K562 (cell line): ENCODE measurements around the gene PAXIP1. TPM values are rescaled to one million over a fixed set of nuclear protein-coding genes. Genes with fewer than 3 reads are reported as not detected.

Experiments used
- ATAC-seq: fragments of 200-7000 bp; cut with Tn5 transposase; 3 replicates; pipeline ENCODE4 v1.9.1; 2020; ENCODE audit warnings: moderate library complexity
- BruUV-seq: library from RNA; stranded (reverse); fragments of 400-500 nt; replicated peaks from 2 replicates; lab custom pipeline; 2021; lab: Mats Ljungman, UMichigan
- CTCF ChIA-PET: fragments of 300-600 bp; formaldehyde crosslinking; extraction: SDS; loops from one replicate; lab custom pipeline; 2021; ENCODE audit warnings: low intra/inter-chr PET ratio; lab: Yijun Ruan, JAX
- POLR2A ChIA-PET: fragments of 300-600, 350-650 bp; sonication (Branson Sonifier 250); formaldehyde crosslinking; extraction: SDS; loops from one replicate; lab custom pipeline; 2021; ENCODE audit warnings: antibody characterized with exemption, inconsistent platforms; lab: Yijun Ruan, JAX
- DNase-seq, 4 experiments: peaks; one replicate each; pipeline versions ENCODE4 v3.0.0 to v3.0.0-alpha.2; 2011 to 2018; ENCODE audit warnings: low spot score in 3 of 4, mixed read lengths in 3 of 4; ENCODE audit errors: extremely low read depth in 1 of 4
- FAIRE-seq: peaks from 2 replicates; lab custom pipeline; 2011; peaks lifted over from hg19 to GRCh38; lab: Jason Lieb, UNC
- H2AFZ ChIP-seq: 2 replicates; pipeline ENCODE4 v1.6.0; 2011; ENCODE audit warnings: low read depth, low read length, control low read depth, inconsistent platforms
- H3K27ac ChIP-seq: fragments of 200-600 bp; 3 replicates; pipeline ENCODE4 v1.8.0; 2011; ENCODE audit warnings: low read depth, mild to moderate bottlenecking, control low read depth, inconsistent platforms, low read length, moderate library complexity, mixed read lengths; ENCODE audit errors: extremely low read depth
- H3K27me3 ChIP-seq, 2 experiments: fragments of 300-600 bp in 1 of 2; 2 replicates in 1 of 2; 3 replicates in 1 of 2; pipeline versions ENCODE4 v1.6.0 to v1.8.0; 2011; ENCODE audit warnings: inconsistent platforms in 2 of 2, low read length in 2 of 2, mild to moderate bottlenecking in 1 of 2, mixed read lengths in 1 of 2, moderate library complexity in 1 of 2; ENCODE audit not compliant: control insufficient read depth in 2 of 2, insufficient read depth in 2 of 2
- H3K36me3 ChIP-seq: fragments of 300-600 bp; 3 replicates; pipeline ENCODE4 v1.8.0; 2011; ENCODE audit warnings: mild to moderate bottlenecking, low read length, inconsistent platforms; ENCODE audit not compliant: control insufficient read depth, insufficient read depth
- H3K4me1 ChIP-seq, 2 experiments: fragments of 200-600 bp in 1 of 2; replicated peaks in 1 of 2; 2 replicates in 1 of 2; 3 replicates in 1 of 2; pipeline versions ENCODE4 v1.5.1 to v1.8.0; 2011; ENCODE audit warnings: inconsistent platforms in 2 of 2, low read length in 2 of 2, mild to moderate bottlenecking in 1 of 2, mixed read lengths in 1 of 2, moderate library complexity in 1 of 2; ENCODE audit not compliant: control insufficient read depth in 2 of 2, insufficient read depth in 2 of 2
- H3K4me2 ChIP-seq: 2 replicates; pipeline ENCODE4 v1.6.1; 2011; ENCODE audit warnings: low read length, control low read depth, inconsistent platforms, mixed read lengths; ENCODE audit not compliant: insufficient read depth
- H3K4me3 ChIP-seq: fragments of 200-600 bp; sonication (generic), shearing (Covaris generic); 2 replicates; pipeline ENCODE4 v1.5.1; 2016; ENCODE audit warnings: control low read depth, inconsistent platforms
- H3K79me2 ChIP-seq: fragments of 200-600 bp; 3 replicates; pipeline ENCODE4 v1.8.0; 2011; ENCODE audit warnings: low read length, inconsistent platforms; ENCODE audit not compliant: control insufficient read depth, insufficient read depth
- H3K9ac ChIP-seq, 2 experiments: 2 replicates each; pipeline versions ENCODE4 v1.6.0 to v1.6.1; 2011; ENCODE audit warnings: low read depth in 2 of 2, low read length in 2 of 2, control low read depth in 1 of 2, inconsistent platforms in 1 of 2, mild to moderate bottlenecking in 1 of 2, mixed read lengths in 1 of 2; ENCODE audit not compliant: insufficient read depth in 1 of 2
- H3K9me1 ChIP-seq: one replicate; pipeline ENCODE4 v1.6.0; 2011; ENCODE audit warnings: inconsistent platforms, mild to moderate bottlenecking, low read length, moderate library complexity; ENCODE audit not compliant: control insufficient read depth, insufficient read depth
- H3K9me3 ChIP-seq: replicated peaks from 2 replicates; pipeline ENCODE4 v1.5.1; 2011; ENCODE audit warnings: low read depth, low read length, inconsistent platforms; ENCODE audit not compliant: control insufficient read depth, insufficient read depth
- H4K20me1 ChIP-seq: replicated peaks from 2 replicates; pipeline ENCODE4 v1.6.1; 2011; ENCODE audit warnings: low read length, inconsistent platforms, mixed read lengths; ENCODE audit not compliant: control insufficient read depth, insufficient read depth
- BRD4 ChIP-seq: fragments of 200-600 bp; sonication (generic); IDR thresholded peaks from 2 replicates; pipeline ENCODE4 v1.6.1; 2017; ENCODE audit warnings: inconsistent platforms
- CBX1 ChIP-seq: sonication (generic); IDR thresholded peaks from 2 replicates; pipeline ENCODE4 v1.6.1; 2016; ENCODE audit warnings: antibody characterized with exemption, low read depth, mild to moderate bottlenecking
- EWSR1 ChIP-seq: fragments of 450-650 bp; IDR thresholded peaks from 2 replicates; pipeline ENCODE4 v1.6.1; 2018; ENCODE audit warnings: borderline replicate concordance, mild to moderate bottlenecking, low read depth, moderate library complexity; ENCODE audit not compliant: partially characterized antibody
- HNRNPUL1 ChIP-seq: fragments of 200-400 bp; formaldehyde crosslinking; IDR thresholded peaks from 2 replicates; pipeline ENCODE4 v1.6.1; 2017; ENCODE audit warnings: low read length
- NR4A1 ChIP-seq, 2 experiments: fragments of 250-450 bp in 1 of 2; fragments of 450-650 bp in 1 of 2; sonication (Bioruptor Pico) in 1 of 2; IDR thresholded peaks; 2 replicates each; pipeline versions ENCODE4 v1.4.0 to v1.6.1; 2016 to 2020; ENCODE audit warnings: mild to moderate bottlenecking in 2 of 2, missing compliant biosample characterization in 1 of 2, missing genetic modification characterization in 1 of 2, moderate library complexity in 1 of 2
- RBM14 ChIP-seq: fragments of 200-400 bp; formaldehyde crosslinking; IDR thresholded peaks from 2 replicates; pipeline ENCODE4 v1.6.1; 2018; ENCODE audit warnings: low read depth, mild to moderate bottlenecking, low read length, moderate library complexity, borderline replicate concordance; ENCODE audit not compliant: insufficient read depth
- SREBF2 ChIP-seq: sonication (generic); formaldehyde crosslinking; IDR thresholded peaks from 2 replicates; pipeline ENCODE4 v1.4.0; 2020; ENCODE audit warnings: mild to moderate bottlenecking, missing genetic modification reagents
- U2AF1 ChIP-seq: fragments of 200-400 bp; formaldehyde crosslinking; optimal IDR thresholded peaks from 2 replicates; pipeline ENCODE3; 2017; ENCODE audit warnings: mild to moderate bottlenecking, low read depth, low read length, moderate library complexity
- WGBS: fragments of 100-300 bp; shearing (Covaris generic); methylation state at CpG from one replicate; pipeline ENCODE4 v1.1.6; 2016; ENCODE audit warnings: low coverage, mixed read lengths; ENCODE audit not compliant: insufficient coverage; ENCODE audit errors: missing lambda C conversion rate; 5-methylcytosine and 5-hydroxymethylcytosine counted together
- in situ Hi-C: fragments of 300-500 bp; cut with MboI; formaldehyde crosslinking; loops from 4 replicates; pipeline ENCODE4 v1.15.0; 2018; ENCODE audit warnings: inconsistent platforms, mixed read lengths
- intact Hi-C: fragments of 100-400 bp; cut with micrococcal nuclease; formaldehyde crosslinking; loops from 2 replicates; pipeline ENCODE4 v1.14.2; 2022
- polyA plus RNA-seq, 8 experiments: library from polyadenylated mRNA; depleted of rRNA in 4 of 8; stranded (reverse) in 5 of 8; unstranded in 3 of 8; fragments of >200 nt; fragmentation: Nextera tagmentation in 2 of 8; fragmentation: Illumina TruSeq in 1 of 8; extraction: Ambion mirVana in 2 of 8; extraction: Trizol in 1 of 8; gene quantifications; 2 replicates each; pipeline versions ENCODE4 v1.2.1 to v1.2.3, GENCODE V29; 2011 to 2014; ENCODE audit warnings: inconsistent platforms in 1 of 8, missing spikeins in 1 of 8
- total RNA-seq, 7 experiments: library from RNA; depleted of rRNA in 6 of 7; stranded (reverse); fragments of >200 nt in 6 of 7; fragmentation: Illumina TruSeq in 2 of 7; extraction: Trizol in 2 of 7; gene quantifications; 2 replicates each; pipeline versions ENCODE4 v1.2.1 to v1.2.3, GENCODE V29; 2011 to 2021; ENCODE audit warnings: low replicate concordance in 1 of 7
- TF ChIP-seq, protein P1 (sequence below): fragments of 450-650 bp; formaldehyde crosslinking; conservative IDR thresholded peaks from 2 replicates; pipeline ENCODE4 v1.4.0; 2022; ENCODE audit warnings: mild to moderate bottlenecking, missing genetic modification characterization

The PAXIP1 gene
- total and polyA plus RNA-seq, 9 of the 15 experiments (the other 6 are each of a cell fraction or from before 2014, with no cell fraction given), result 9.7 to 37.9 (median 28.4) TPM

DNA sequence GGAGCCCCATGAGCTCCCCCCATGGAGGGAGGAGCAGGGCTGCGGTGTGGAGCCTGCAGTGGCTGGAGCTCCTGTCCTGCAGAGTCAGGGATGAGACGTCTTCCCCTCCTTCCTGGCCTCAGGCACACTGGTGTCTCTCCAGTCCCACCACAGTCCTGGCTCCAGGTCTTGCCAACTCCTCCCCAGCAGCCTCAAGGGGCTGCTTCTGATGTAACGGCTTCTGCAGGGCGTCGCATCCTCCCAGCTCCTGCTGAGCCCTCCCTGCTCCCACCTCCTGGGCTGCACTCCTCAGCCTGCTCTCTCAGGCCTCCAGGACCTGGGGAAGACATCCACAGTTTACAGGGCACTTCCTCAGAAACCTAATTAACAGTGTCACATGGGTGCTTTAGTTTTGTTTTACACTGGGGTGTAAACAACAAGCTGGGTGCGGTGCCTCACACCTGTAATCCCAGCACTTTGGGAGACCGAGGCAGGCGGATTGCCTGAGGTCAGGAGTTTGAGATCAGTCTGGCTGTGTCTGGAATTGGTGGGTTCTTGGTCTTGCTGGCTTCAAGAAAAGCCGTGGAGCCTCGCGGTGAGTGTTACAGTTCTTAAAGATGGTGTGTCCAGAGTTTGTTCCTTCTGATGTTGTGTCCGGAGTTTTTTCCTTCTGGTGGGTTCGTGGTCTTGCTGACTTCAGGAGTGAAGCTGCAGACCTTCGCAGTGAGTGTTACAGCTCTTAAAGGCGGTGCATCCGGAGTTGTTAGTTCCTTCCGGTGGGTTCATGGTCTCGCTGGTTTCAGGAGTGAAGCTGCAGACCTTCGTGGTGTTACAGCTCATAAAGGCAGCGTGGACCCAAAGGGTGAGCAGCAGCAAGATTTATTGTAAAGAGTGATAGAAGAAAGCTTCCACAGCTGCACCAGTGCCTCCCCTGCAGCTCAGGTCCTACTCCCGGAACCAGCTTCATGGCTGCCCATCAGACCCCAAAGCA lies 95.0 kb downstream of the PAXIP1 start:
- H3K4me3 ChIP-seq, result no peak overlapping the region
- no peak overlapping the region for H3K9ac ChIP-seq
- no peaks in the 10 kb centered on the region for H3K36me3 ChIP-seq
- peaks cover 0 to 6% of the 10 kb centered on the region in 2 experiments; a peak in 1 of 5 replicates for H3K4me1 ChIP-seq
- peak; percentile 18 for ATAC-seq
- WGBS, result 2% methylated on average over 21 of the region's 21 CpGs
- in situ Hi-C loops, result no loop called here
- DNase-seq, result no peak
- TF ChIP-seq EWSR1 (no peak), SREBF2 (no peak), U2AF1 (no peak), RBM14 (no peak), NR4A1 (CRISPR knock-in tag; IDR thresholded peaks at IDR 0.05) (no peak), NR4A1 (tag; IDR thresholded peaks at IDR 0.05) (no peak), CBX1 (no peak), BRD4 (no peak), HNRNPUL1 (no peak)
- TF ChIP-seq, protein P1, sequence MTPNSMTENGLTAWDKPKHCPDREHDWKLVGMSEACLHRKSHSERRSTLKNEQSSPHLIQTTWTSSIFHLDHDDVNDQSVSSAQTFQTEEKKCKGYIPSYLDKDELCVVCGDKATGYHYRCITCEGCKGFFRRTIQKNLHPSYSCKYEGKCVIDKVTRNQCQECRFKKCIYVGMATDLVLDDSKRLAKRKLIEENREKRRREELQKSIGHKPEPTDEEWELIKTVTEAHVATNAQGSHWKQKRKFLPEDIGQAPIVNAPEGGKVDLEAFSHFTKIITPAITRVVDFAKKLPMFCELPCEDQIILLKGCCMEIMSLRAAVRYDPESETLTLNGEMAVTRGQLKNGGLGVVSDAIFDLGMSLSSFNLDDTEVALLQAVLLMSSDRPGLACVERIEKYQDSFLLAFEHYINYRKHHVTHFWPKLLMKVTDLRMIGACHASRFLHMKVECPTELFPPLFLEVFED (CRISPR knock-in tag), result no peak
- no peak overlapping the region for H3K27ac ChIP-seq
- H3K79me2 ChIP-seq, result no peaks in the 10 kb centered on the region
- H4K20me1 ChIP-seq, result no peaks in the 10 kb centered on the region
- CTCF ChIA-PET, result no interaction called here
- FAIRE-seq, result no peak
- intact Hi-C loops, result no loop called here
- no peak overlapping the region for H3K4me2 ChIP-seq
- BruUV-seq, result no TSS peak
- H2AFZ ChIP-seq, result no peak overlapping the region
- no peaks in the 10 kb centered on the region for H3K9me3 ChIP-seq
- peaks cover 40 to 96% of the 10 kb centered on the region in 2 experiments for H3K27me3 ChIP-seq
- POLR2A ChIA-PET, result interaction anchor here (1.1 kb wide), 1 partner anchor 19 kb away, joined by 4 read pairs; no protein-coding TSS in a partner anchor
- no peaks in the 10 kb centered on the region for H3K9me1 ChIP-seq
